HepG2 (cell line): ENCODE results near the gene CLDN22. TPM values are rescaled to one million over a fixed set of nuclear protein-coding genes. Genes with fewer than 3 reads are reported as not detected.
A peak's percentile ranks its signal among the peaks of the same experiment; 100 is the strongest.
"Not testable (repeated sequence)": the region's sequence is repeated elsewhere in the genome, so short reads cannot be mapped to it uniquely, and the experiment has no call there.

Experiments used
- ATAC-seq: fragments of 200-7000 bp; cut with Tn5 transposase; 3 replicates; pipeline ENCODE4 v1.9.1; 2020; ENCODE audit warnings: mild to moderate bottlenecking, moderate library complexity
- BruUV-seq: library from RNA; stranded (reverse); fragments of 400-500 nt; replicated peaks from 2 replicates; lab custom pipeline; 2021; lab: Mats Ljungman, UMichigan
- CTCF ChIA-PET: fragments of 300-600 bp; formaldehyde crosslinking; extraction: SDS; loops from one replicate; lab custom pipeline; 2021; ENCODE audit warnings: low total read pairs, inconsistent platforms, low intra/inter-chr PET ratio; lab: Yijun Ruan, JAX
- POLR2A ChIA-PET: fragments of 350-600 bp; sonication (Branson Sonifier 250); formaldehyde crosslinking; loops from one replicate; lab custom pipeline; 2020; ENCODE audit warnings: antibody characterized with exemption, inconsistent platforms; lab: Yijun Ruan, JAX
- DNase-seq: peaks from one replicate; pipeline ENCODE4 v3.0.0-alpha.2; 2015; ENCODE audit warnings: low spot score
- FAIRE-seq: peaks from 3 replicates; lab custom pipeline; 2011; peaks lifted over from hg19 to GRCh38; lab: Jason Lieb, UNC
- H2AFZ ChIP-seq: one replicate; pipeline ENCODE4 v1.6.1; 2011; ENCODE audit warnings: low read length, inconsistent platforms
- H3K27ac ChIP-seq: fragments of 300-600 bp; 3 replicates; pipeline ENCODE4 v1.8.0; 2011; ENCODE audit warnings: mixed run types, mild to moderate bottlenecking, mixed read lengths, low read length, inconsistent platforms; ENCODE audit not compliant: insufficient read depth; ENCODE audit errors: extremely low read length
- H3K27me3 ChIP-seq, 2 experiments: fragments of 200-600 bp in 1 of 2; 2 replicates in 1 of 2; 3 replicates in 1 of 2; pipeline versions ENCODE4 v1.6.0 to v1.8.0; 2011; ENCODE audit warnings: low read length in 2 of 2, mild to moderate bottlenecking in 2 of 2, moderate library complexity in 2 of 2, inconsistent platforms in 1 of 2; ENCODE audit not compliant: insufficient read depth in 2 of 2, control insufficient read depth in 1 of 2
- H3K36me3 ChIP-seq, 2 experiments: fragments of 200-600 bp in 1 of 2; replicated peaks in 1 of 2; 2 replicates in 1 of 2; 3 replicates in 1 of 2; pipeline versions ENCODE4 v1.5.1 to v1.8.0; 2011; ENCODE audit warnings: low read length in 2 of 2, inconsistent platforms in 1 of 2; ENCODE audit not compliant: insufficient read depth in 2 of 2, control insufficient read depth in 1 of 2
- H3K4me1 ChIP-seq: 2 replicates; pipeline ENCODE4 v1.5.1; 2012; ENCODE audit warnings: low read length, inconsistent platforms; ENCODE audit not compliant: insufficient read depth
- H3K4me2 ChIP-seq: 2 replicates; pipeline ENCODE4 v1.6.0; 2011; ENCODE audit warnings: low read depth, low read length, inconsistent platforms
- H3K4me3 ChIP-seq, 3 experiments: fragments of 200-600 bp in 1 of 3; sonication (generic), shearing (Covaris generic) in 1 of 3; replicated peaks in 1 of 3; 2 replicates each; pipeline ENCODE4 v1.5.1; 2011 to 2016; ENCODE audit warnings: low read length in 3 of 3, inconsistent platforms in 2 of 3, low read depth in 2 of 3, mild to moderate bottlenecking in 2 of 3, control low read depth in 1 of 3, mixed read lengths in 1 of 3; ENCODE audit not compliant: insufficient read depth in 1 of 3
- H3K79me2 ChIP-seq: one replicate; pipeline ENCODE4 v1.6.1; 2011; ENCODE audit warnings: low read length, inconsistent platforms; ENCODE audit not compliant: insufficient read depth
- H3K9ac ChIP-seq: 2 replicates; pipeline ENCODE4 v1.6.0; 2011; ENCODE audit warnings: mild to moderate bottlenecking, low read depth, low read length, inconsistent platforms; ENCODE audit not compliant: insufficient read depth
- H3K9me3 ChIP-seq: 2 replicates; pipeline ENCODE4 v1.5.1; 2012; ENCODE audit warnings: mild to moderate bottlenecking, low read length
- H4K20me1 ChIP-seq: 2 replicates; pipeline ENCODE4 v1.6.0; 2011; ENCODE audit warnings: inconsistent platforms, mild to moderate bottlenecking, low read length, moderate library complexity; ENCODE audit not compliant: insufficient read depth
- AGO2 ChIP-seq: fragments of 200-400 bp; formaldehyde crosslinking; optimal IDR thresholded peaks from 2 replicates; pipeline ENCODE3; 2017; ENCODE audit warnings: mild to moderate bottlenecking, low read depth, low read length, moderate library complexity
- DR1 ChIP-seq: sonication (generic); formaldehyde crosslinking; IDR thresholded peaks from 2 replicates; pipeline ENCODE4 v1.8.0; 2021; ENCODE audit warnings: mild to moderate bottlenecking, missing genetic modification reagents, inconsistent platforms
- KDM6A ChIP-seq: IDR thresholded peaks from 2 replicates; pipeline ENCODE4 v1.6.1; 2016; ENCODE audit warnings: low read depth
- NFE2 ChIP-seq: sonication (generic); formaldehyde crosslinking; IDR thresholded peaks from 2 replicates; pipeline ENCODE4 v1.4.0; 2020; ENCODE audit warnings: missing genetic modification reagents
- POLR2G ChIP-seq: fragments of 200-400 bp; formaldehyde crosslinking; IDR thresholded peaks from 2 replicates; pipeline ENCODE4 v1.6.1; 2018; ENCODE audit warnings: mild to moderate bottlenecking, low read depth, low read length, moderate library complexity
- RBM22 ChIP-seq: fragments of 200-400 bp; formaldehyde crosslinking; optimal IDR thresholded peaks from 2 replicates; pipeline ENCODE3; 2017; ENCODE audit warnings: mild to moderate bottlenecking, low read length, moderate library complexity
- TSC22D2 ChIP-seq: sonication (generic); formaldehyde crosslinking; IDR thresholded peaks from 2 replicates; pipeline ENCODE4 v1.5.1; 2020; ENCODE audit warnings: missing genetic modification reagents, mild to moderate bottlenecking, borderline replicate concordance
- ZFP91 ChIP-seq: sonication (generic); formaldehyde crosslinking; IDR thresholded peaks from 2 replicates; pipeline ENCODE4 v1.9.0; 2022; ENCODE audit warnings: missing genetic modification reagents, mild to moderate bottlenecking, borderline replicate concordance
- ZNF510 ChIP-seq: sonication (generic); formaldehyde crosslinking; IDR thresholded peaks from 2 replicates; pipeline ENCODE4 v1.4.0; 2020; ENCODE audit warnings: low read depth, mild to moderate bottlenecking, missing genetic modification reagents
- ZNF737 ChIP-seq: sonication (generic); formaldehyde crosslinking; IDR thresholded peaks from 2 replicates; pipeline ENCODE4 v1.5.0; 2020; ENCODE audit warnings: missing genetic modification reagents, mild to moderate bottlenecking, borderline replicate concordance
- ZNF782 ChIP-seq: sonication (generic); formaldehyde crosslinking; IDR thresholded peaks from 2 replicates; pipeline ENCODE4 v1.4.0; 2020; ENCODE audit warnings: missing genetic modification reagents, mild to moderate bottlenecking, borderline replicate concordance
- ZNF850 ChIP-seq: sonication (generic); formaldehyde crosslinking; conservative IDR thresholded peaks from 2 replicates; pipeline ENCODE4 v1.9.0; 2021; ENCODE audit warnings: mild to moderate bottlenecking, missing genetic modification reagents
- WGBS: methylation state at CpG from one replicate; pipeline ENCODE4 v1.1.6; 2017; ENCODE audit warnings: low lambda C conversion rate; 5-methylcytosine and 5-hydroxymethylcytosine counted together
- in situ Hi-C: cut with HindIII; loops from 2 replicates; pipeline ENCODE4 v1.10.0; 2017; ENCODE audit warnings: low pct_unique_long_range_greater_than_20kb; ENCODE audit not compliant: extremely low pct_ligation_motif_present
- intact Hi-C: fragments of 100-400 bp; cut with micrococcal nuclease; formaldehyde crosslinking; loops from one replicate; pipeline ENCODE4 v1.10.0; 2022; ENCODE audit not compliant: unreplicated experiment
- polyA plus RNA-seq, 8 experiments: library from polyadenylated mRNA; depleted of rRNA in 3 of 8; stranded (reverse) in 7 of 8; unstranded in 1 of 8; fragments of >200 nt; fragmentation: Illumina TruSeq in 4 of 8; extraction: Trizol in 4 of 8; gene quantifications; 2 replicates each; pipeline versions ENCODE4 v1.2.1 to v1.2.3, GENCODE V29; 2011 to 2016; ENCODE audit warnings: low read depth in 4 of 8, missing spikeins in 1 of 8, mixed read lengths in 1 of 8; ENCODE audit not compliant: insufficient read depth in 1 of 8
- total RNA-seq, 5 experiments: library from RNA; depleted of rRNA; stranded (reverse); fragments of >200 nt; fragmentation: Illumina TruSeq; extraction: Trizol; gene quantifications; 2 replicates each; pipeline ENCODE4 v1.2.3, GENCODE V29; 2016; ENCODE audit warnings: low read depth in 1 of 5
- TF ChIP-seq, protein P1 (sequence below): sonication (generic); formaldehyde crosslinking; IDR thresholded peaks from 2 replicates; pipeline ENCODE4 v1.4.0; 2020; ENCODE audit warnings: missing genetic modification reagents, mild to moderate bottlenecking, borderline replicate concordance
- TF ChIP-seq, protein P2 (sequence below): sonication (generic); formaldehyde crosslinking; IDR thresholded peaks from 2 replicates; pipeline ENCODE4 v1.4.0; 2020; ENCODE audit warnings: mild to moderate bottlenecking, missing genetic modification reagents, borderline replicate concordance

Gene CLDN22
- total and polyA plus RNA-seq, 2 of the 13 experiments (the other 11 are each of a cell fraction or from before 2014, with no cell fraction given), result 0.07 TPM; not detected in 1

DNA sequence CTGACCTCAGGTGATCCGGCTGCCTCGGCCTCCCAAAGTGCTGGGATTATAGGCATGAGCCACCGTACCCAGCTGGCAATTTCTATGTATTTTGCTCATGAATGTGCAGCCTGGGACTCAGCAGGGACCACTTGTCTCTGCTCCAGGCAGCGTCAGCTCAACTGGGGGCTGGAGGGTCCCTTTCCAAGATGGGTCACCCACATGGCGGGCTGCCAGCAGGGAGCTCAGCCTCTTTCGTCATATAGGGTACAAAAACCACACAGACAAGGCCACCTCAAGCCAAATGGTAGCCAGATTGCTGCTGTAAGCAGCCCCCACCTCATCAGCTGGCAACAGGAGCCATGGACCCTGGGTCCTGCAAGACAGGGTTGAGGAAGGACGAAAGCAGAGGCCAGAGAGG is 4.5 kb upstream of the CLDN22 start:
- ATAC-seq (no peak), FAIRE-seq (no peak), DNase-seq (no peak)
- Histone ChIP-seq H3K36me3 (no peaks in the 10 kb centered on the region), H3K9ac (no peak overlapping the region), H3K79me2 (no peaks in the 10 kb centered on the region), H3K27me3 (no peaks in the 10 kb centered on the region; a peak in 1 of 5 replicates), H3K9me3 (no peaks in the 10 kb centered on the region), H3K4me1 (peaks cover 48% of the 10 kb centered on the region), H3K27ac (no peak overlapping the region), H3K4me3 (no peak overlapping the region), H4K20me1 (no peaks in the 10 kb centered on the region), H3K4me2 (no peak overlapping the region), H2AFZ (no peak overlapping the region)
- TF ChIP-seq ZNF850 (CRISPR knock-in tag) (no peak), AGO2 (peak; percentile 52), KDM6A (CRISPR knock-in tag) (no peak), DR1 (no peak), NFE2 (no peak), RBM22 (peak; percentile 58), TSC22D2 (no peak), ZNF737 (no peak), ZNF510 (no peak), ZNF782 (CRISPR knock-in tag) (no peak), ZFP91 (CRISPR knock-in tag) (no peak), POLR2G (0 out of 2 replicates have a peak, but pooled peaks have one; percentile 22)
- TF ChIP-seq, protein P1, sequence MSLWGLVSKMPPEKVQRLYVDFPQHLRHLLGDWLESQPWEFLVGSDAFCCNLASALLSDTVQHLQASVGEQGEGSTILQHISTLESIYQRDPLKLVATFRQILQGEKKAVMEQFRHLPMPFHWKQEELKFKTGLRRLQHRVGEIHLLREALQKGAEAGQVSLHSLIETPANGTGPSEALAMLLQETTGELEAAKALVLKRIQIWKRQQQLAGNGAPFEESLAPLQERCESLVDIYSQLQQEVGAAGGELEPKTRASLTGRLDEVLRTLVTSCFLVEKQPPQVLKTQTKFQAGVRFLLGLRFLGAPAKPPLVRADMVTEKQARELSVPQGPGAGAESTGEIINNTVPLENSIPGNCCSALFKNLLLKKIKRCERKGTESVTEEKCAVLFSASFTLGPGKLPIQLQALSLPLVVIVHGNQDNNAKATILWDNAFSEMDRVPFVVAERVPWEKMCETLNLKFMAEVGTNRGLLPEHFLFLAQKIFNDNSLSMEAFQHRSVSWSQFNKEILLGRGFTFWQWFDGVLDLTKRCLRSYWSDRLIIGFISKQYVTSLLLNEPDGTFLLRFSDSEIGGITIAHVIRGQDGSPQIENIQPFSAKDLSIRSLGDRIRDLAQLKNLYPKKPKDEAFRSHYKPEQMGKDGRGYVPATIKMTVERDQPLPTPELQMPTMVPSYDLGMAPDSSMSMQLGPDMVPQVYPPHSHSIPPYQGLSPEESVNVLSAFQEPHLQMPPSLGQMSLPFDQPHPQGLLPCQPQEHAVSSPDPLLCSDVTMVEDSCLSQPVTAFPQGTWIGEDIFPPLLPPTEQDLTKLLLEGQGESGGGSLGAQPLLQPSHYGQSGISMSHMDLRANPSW, result no peak
- TF ChIP-seq, protein P2, sequence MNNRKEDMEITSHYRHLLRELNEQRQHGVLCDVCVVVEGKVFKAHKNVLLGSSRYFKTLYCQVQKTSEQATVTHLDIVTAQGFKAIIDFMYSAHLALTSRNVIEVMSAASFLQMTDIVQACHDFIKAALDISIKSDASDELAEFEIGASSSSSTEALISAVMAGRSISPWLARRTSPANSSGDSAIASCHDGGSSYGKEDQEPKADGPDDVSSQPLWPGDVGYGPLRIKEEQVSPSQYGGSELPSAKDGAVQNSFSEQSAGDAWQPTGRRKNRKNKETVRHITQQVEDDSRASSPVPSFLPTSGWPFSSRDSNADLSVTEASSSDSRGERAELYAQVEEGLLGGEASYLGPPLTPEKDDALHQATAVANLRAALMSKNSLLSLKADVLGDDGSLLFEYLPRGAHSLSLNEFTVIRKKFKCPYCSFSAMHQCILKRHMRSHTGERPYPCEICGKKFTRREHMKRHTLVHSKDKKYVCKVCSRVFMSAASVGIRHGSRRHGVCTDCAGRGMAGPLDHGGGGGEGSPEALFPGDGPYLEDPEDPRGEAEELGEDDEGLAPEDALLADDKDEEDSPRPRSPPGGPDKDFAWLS (CRISPR knock-in tag), result no peak
- in situ Hi-C loops (no loop called here), intact Hi-C loops (no loop called here)
- ChIA-PET CTCF (no interaction called here), POLR2A (no interaction called here)
- BruUV-seq, result no TSS peak
- 85% methylated on average over 7 of the region's 7 CpGs for WGBS

- H3K4me3 ChIP-seq, BruUV-seq, H3K27me3 ChIP-seq, H3K9ac ChIP-seq, intact Hi-C loops, H3K9me3 ChIP-seq, FAIRE-seq, in situ Hi-C loops, H3K27ac ChIP-seq, DNase-seq, H2AFZ ChIP-seq, H3K4me2 ChIP-seq, POLR2A ChIA-PET, H3K79me2 ChIP-seq, CTCF ChIA-PET, H3K36me3 ChIP-seq, H4K20me1 ChIP-seq, ATAC-seq: not testable (repeated sequence)
- WGBS, result 96% methylated on average over 11 of the region's 11 CpGs
- peaks cover 48% of the 10 kb centered on the region for H3K4me1 ChIP-seq
Measured at GRCh38 chr4:183324056-183324455, 4.0 kb upstream of the CLDN22 start.
